SH-SY5Y (cell line): ENCODE measurements around the gene INSIG2.

ENCODE experiments used
- GATA2 ChIP-seq: IDR thresholded peaks from 2 replicates; pipeline ENCODE4 v1.6.1; 2011; ENCODE audit warnings: mild to moderate bottlenecking, low read depth, low read length
- GATA3 ChIP-seq: IDR thresholded peaks from 2 replicates; pipeline ENCODE4 v1.6.1; 2011; ENCODE audit warnings: low read depth, mild to moderate bottlenecking, low read length, moderate library complexity

GRCh38 chr2:118105497-118105896 is 17.2 kb downstream of the INSIG2 start:
- TF ChIP-seq GATA3 (no peak), GATA2 (no peak)
